Measurements from ENCODE around the gene SCYL1. TPM values are rescaled to one million over a fixed set of nuclear protein-coding genes. Genes with fewer than 3 reads are reported as not detected.

SCYL1 gene
- total and polyA plus RNA-seq, 7 donors: 66.9 to 106 (median 87.4) TPM

DNA sequence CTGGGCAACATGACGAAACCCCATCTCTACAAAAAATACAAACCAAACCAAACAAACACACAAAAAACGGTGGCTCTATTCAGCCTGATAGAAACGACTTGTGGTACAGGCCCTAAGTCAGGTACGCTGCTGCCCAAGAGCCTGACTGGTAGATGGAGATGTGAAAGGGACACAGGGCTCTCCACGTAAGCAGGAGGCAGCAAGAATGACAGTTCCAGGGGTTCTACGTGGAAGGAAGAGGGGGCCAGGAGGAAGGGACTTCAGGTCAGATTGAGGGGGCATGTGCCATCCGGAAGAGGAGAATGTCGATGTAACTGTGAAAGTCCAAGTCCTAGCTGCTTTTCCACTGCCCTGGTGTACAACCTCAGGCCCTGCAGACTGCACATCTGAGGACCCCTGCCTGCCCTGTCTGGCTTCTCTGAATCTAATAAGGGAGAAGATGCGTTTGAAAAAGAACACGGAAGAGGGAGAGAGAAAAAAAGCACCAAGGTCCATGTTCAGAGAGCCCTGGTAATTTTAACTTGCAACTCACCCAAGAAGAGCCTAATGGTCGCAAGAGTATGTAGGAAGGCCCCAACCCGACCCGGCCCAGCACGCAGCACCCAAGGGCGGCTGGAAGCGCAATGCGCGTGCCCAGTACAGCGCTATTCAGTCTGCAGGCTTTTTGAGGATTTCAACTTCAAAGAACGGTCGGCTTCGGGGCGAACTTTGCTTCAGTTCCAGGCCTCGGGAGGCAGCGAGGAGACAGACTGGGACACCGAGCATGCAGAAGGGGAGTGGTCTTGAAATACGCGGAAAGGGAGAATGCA lies 44.5 kb downstream of the SCYL1 start:
- peak overlapping the region; percentile 99 for H3K4me3 ChIP-seq
- TF ChIP-seq CTCF (IDR thresholded peaks at IDR 0.05): no peak
- DNase-seq (peak in 1 of 2 donors; percentile 66), ATAC-seq (peak in 2 of 4 donors; percentile 1 to 8)
- intact Hi-C loops (cut with DNase I): no loop called here
- H3K4me1 ChIP-seq: peaks cover 42% of the 10 kb centered on the region
- peaks cover 0 to 12% of the 10 kb centered on the region in 2 donors for H3K36me3 ChIP-seq (ENCODE audit: insufficient read depth in 1 of 2, low read depth in 1 of 2)
- no peaks in the 10 kb centered on the region for H3K9me3 ChIP-seq
- H3K27ac ChIP-seq: peak overlapping the region; percentile 98
- H3K27me3 ChIP-seq (ENCODE audit: insufficient read depth in 3 of 3, low read length in 2 of 3): no peaks in the 10 kb centered on the region
- 7 to 12% (median 8%) methylated on average over 28 of the region's 28 CpGs for WGBS, 3 donors

GRCh38 chr11:65569973-65570918 lies 45.4 kb downstream of the SCYL1 start, which contains the start of gene ZNRD2:
TSS of gene ZNRD2 (plus strand) at chr11:65570477. CDS start at chr11:65570492, 15 bp downstream.
- no peaks in the 10 kb centered on the region for H3K9me3 ChIP-seq
- intact Hi-C loops (cut with DNase I): loop anchor here (5.0 kb wide), 2 partner anchors 37 to 42 kb away; partner anchors contain the start of gene MAP3K11 (in 1 of the 2)
- peak within 1 kb of the TSS; percentile 98 for H3K27ac ChIP-seq
- DNase-seq (peak; percentile 99 to 100), ATAC-seq (peak; percentile 82 to 85 (median 84))
- no peaks in the 10 kb centered on the region for H3K27me3 ChIP-seq (ENCODE audit: insufficient read depth in 3 of 3, low read length in 2 of 3)
- WGBS, 3 donors: 0% methylated on average over 75 to 89 of the region's 89 CpGs
- H3K4me1 ChIP-seq: peaks cover 49% of the 10 kb centered on the region
- peak within 1 kb of the TSS; percentile 99 for H3K4me3 ChIP-seq
- peak; percentile 49 for TF ChIP-seq CTCF (IDR thresholded peaks at IDR 0.05)
- peaks cover 0 to 12% of the 10 kb centered on the region in 2 donors for H3K36me3 ChIP-seq (ENCODE audit: insufficient read depth in 1 of 2, low read depth in 1 of 2)

GRCh38 chr11:65571420-65571819 lies 46.5 kb downstream of the SCYL1 start:
- 51 to 65% (median 54%) methylated on average over 7 to 9 of the region's 9 CpGs for WGBS, 3 donors
- no peak for DNase-seq
- ATAC-seq: no peak
- Histone ChIP-seq H3K9me3 (no peaks in the 10 kb centered on the region), H3K4me3 (peak overlapping the region; percentile 99), H3K36me3 (ENCODE audit: insufficient read depth in 1 of 2, low read depth in 1 of 2) (peaks cover 0 to 12% of the 10 kb centered on the region in 2 donors), H3K27me3 (ENCODE audit: insufficient read depth in 3 of 3, low read length in 2 of 3) (no peaks in the 10 kb centered on the region), H3K4me1 (peaks cover 53% of the 10 kb centered on the region), H3K27ac (peak overlapping the region; percentile 98)
- intact Hi-C loops (cut with DNase I): loop anchor here (5.0 kb wide), 2 partner anchors 36 to 41 kb away; partner anchors contain the start of gene MAP3K11 (in 1 of the 2)
- TF ChIP-seq CTCF (IDR thresholded peaks at IDR 0.05): no peak

DNA sequence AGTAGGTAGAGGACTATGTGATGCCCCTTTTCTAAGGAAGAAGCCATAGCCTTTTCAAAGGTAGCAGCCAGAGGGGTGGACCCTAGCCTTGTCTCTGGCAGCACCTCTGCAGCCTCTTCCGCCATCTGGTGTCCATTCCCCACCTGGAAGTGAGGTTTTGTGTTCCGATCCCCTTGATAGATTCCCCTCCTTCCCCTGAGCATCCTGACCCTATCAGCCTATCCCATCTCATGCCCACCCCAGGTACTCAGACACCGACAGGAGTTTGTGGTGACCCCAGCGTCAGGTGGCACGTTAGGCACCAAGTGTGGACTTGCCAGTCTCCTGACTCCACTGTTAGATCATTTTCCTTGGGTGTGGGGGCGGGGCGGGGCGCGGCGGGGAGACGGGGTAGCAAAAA lies 47.1 kb downstream of the SCYL1 start:
- intact Hi-C loops (cut with DNase I): loop anchor here (1.0 to 5.0 kb wide), 3 partner anchors 31 to 40 kb away; partner anchors contain the start of gene MAP3K11 (in 1 of the 2)
- DNase-seq: no peak
- H3K4me3 ChIP-seq: peak overlapping the region; percentile 99
- H3K36me3 ChIP-seq (ENCODE audit: insufficient read depth in 1 of 2, low read depth in 1 of 2): peaks cover 0 to 12% of the 10 kb centered on the region in 2 donors
- H3K27me3 ChIP-seq (ENCODE audit: insufficient read depth in 3 of 3, low read length in 2 of 3): no peaks in the 10 kb centered on the region
- ATAC-seq: no peak
- WGBS, 3 donors: 5 to 7% (median 6%) methylated on average over 11 of the region's 11 CpGs
- peaks cover 53% of the 10 kb centered on the region for H3K4me1 ChIP-seq
- peak; percentile 48 for TF ChIP-seq CTCF (IDR thresholded peaks at IDR 0.05)
- peak overlapping the region; percentile 98 for H3K27ac ChIP-seq
- no peaks in the 10 kb centered on the region for H3K9me3 ChIP-seq

All from psoas muscle (tissue), 8 donors.